HL-60/S4 treated with retinoic acid at 250 ng/mL for 4 days and 3 days (cell line): ENCODE measurements around the gene AGRN.
"Not testable (repeated sequence)": the region's sequence is repeated elsewhere in the genome, so short reads cannot be mapped to it uniquely, and the experiment has no call there.

ENCODE experiments used
- in situ Hi-C: fragments of 300-500 bp; cut with MboI; formaldehyde crosslinking; loops from 2 replicates; pipeline ENCODE4 v1.7.0; 2022; ENCODE audit warnings: low sequenced_read_pairs

The AGRN gene

GRCh38 chr1:1051127-1051810 is 31.3 kb downstream of the AGRN start:
- in situ Hi-C loops = no loop called here

- in situ Hi-C loops = no loop called here
These were observed 32.3 kb downstream of the AGRN start for GRCh38 chr1:1052003-1052840.

- in situ Hi-C loops = no loop called here
These were observed 33.1 kb downstream of the AGRN start for GRCh38 chr1:1053022-1053421.

GRCh38 chr1:1053682-1054081 is 33.8 kb downstream of the AGRN start:
- in situ Hi-C loops = no loop called here

GRCh38 chr1:1054099-1054700 is 34.3 kb downstream of the AGRN start:
- in situ Hi-C loops = no loop called here

- in situ Hi-C loops = no loop called here
These were observed 35.1 kb downstream of the AGRN start for GRCh38 chr1:1054971-1055370.

- in situ Hi-C loops = no loop called here
These were observed 36.2 kb downstream of the AGRN start for GRCh38 chr1:1055841-1056736.

GRCh38 chr1:1057769-1058087 is 37.8 kb downstream of the AGRN start:
- in situ Hi-C loops = not testable (repeated sequence)

GRCh38 chr1:1058088-1058905 is 38.4 kb downstream of the AGRN start:
- in situ Hi-C loops = no loop called here

GRCh38 chr1:1058921-1059493 is 39.1 kb downstream of the AGRN start:
- in situ Hi-C loops = no loop called here

GRCh38 chr1:1059494-1060280 is 39.8 kb downstream of the AGRN start:
- in situ Hi-C loops = no loop called here

- in situ Hi-C loops = no loop called here
These were observed 40.5 kb downstream of the AGRN start for GRCh38 chr1:1060281-1061000.

GRCh38 chr1:1061682-1062345 is 41.9 kb downstream of the AGRN start:
- in situ Hi-C loops = no loop called here

GRCh38 chr1:1062348-1063163 is 42.6 kb downstream of the AGRN start:
- in situ Hi-C loops = no loop called here

- in situ Hi-C loops = no loop called here
These were observed 43.5 kb downstream of the AGRN start for GRCh38 chr1:1063261-1063944.
